Measurements from ENCODE around the gene ATAD3A.
"Not testable (repeated sequence)": the region's sequence is repeated elsewhere in the genome, so short reads cannot be mapped to it uniquely, and the experiment has no call there.

Gene ATAD3A

GRCh38 chr1:1489231-1489630 lies 22.7 kb upstream of the ATAD3A start:
- TF ChIP-seq CTCF (IDR thresholded peaks at IDR 0.05; ENCODE audit: insufficient read depth, missing control alignments) = no peak
- no peak for DNase-seq (ENCODE audit: insufficient read length, low spot score)
- no peak for FAIRE-seq

DNA sequence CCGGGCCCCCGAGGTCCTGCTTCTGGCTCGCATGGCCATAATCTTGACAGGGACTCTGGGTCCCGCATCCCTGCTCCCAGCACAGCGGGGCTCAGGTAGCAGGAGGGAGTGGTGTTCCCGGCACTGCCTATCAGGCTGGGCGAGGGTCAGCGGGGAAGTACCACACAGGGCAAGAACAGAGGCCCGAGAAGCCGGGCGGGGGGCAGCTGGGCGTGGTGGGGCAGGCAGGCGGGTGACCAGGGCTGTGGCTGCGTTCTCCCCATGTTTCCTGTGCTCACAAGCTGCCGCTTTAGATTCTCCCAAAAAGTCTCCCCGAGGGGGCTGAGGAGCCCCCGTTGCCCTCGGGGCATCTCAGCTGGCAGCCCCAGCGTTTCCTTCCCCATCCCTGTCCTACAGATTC lies 22.1 kb upstream of the ATAD3A start:
- TF ChIP-seq CTCF (IDR thresholded peaks at IDR 0.05; ENCODE audit: insufficient read depth, missing control alignments) = no peak
- DNase-seq (ENCODE audit: insufficient read length, low spot score) = no peak
- no peak for FAIRE-seq

DNA sequence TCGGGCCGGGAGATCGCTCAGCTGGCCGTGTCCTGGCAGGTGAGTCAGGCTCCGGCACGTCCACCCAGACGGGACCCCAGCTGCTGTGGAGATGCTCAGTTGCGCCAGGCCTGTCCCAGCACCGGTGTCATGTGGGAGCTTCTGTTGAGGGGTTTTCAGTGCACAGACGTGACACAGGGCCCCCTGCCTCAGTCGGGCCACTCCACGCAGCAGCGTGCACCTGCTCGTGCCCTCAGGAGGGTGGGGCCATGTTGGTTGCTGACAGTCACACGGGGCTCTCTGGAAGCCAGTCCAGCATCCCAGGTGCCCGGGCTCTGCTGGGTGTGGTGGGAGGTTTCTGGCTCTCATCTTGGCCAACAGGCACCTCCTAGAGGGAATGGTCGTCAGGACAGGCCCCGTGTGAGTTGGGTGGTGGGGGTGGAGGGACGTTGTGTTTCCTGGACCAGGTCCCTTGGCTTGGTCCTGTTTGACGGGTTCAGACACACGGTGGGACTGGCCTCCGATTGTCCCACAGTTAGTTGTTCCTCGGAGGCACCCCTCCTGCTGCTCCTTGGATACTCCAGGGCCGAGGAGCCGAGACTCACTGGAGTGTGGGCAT lies 21.2 kb upstream of the ATAD3A start:
- no peak for DNase-seq (ENCODE audit: insufficient read length, low spot score)
- FAIRE-seq = no peak
- no peak for TF ChIP-seq CTCF (IDR thresholded peaks at IDR 0.05; ENCODE audit: insufficient read depth, missing control alignments)

DNA sequence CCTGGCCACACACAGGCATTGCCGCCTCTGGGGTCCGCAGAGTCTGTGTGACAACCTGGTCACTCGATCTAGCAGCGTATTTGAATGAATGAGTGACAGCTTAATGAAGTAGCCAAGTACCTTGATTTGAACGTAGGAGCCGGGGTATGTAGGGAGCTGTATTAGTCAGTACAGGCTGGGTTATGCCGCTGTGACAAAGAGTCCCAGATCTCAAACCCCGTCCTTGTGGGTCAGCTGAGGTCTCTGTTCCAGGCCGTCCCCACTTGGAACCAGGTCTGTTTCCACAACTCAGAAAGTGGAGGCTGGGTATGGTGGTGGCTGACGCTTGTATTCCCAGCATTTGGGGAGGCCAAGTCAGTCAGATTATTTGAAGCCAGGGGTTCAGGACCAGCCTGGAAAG lies 20.4 kb upstream of the ATAD3A start:
- DNase-seq (ENCODE audit: insufficient read length, low spot score) (no peak), FAIRE-seq (no peak)
- no peak for TF ChIP-seq CTCF (IDR thresholded peaks at IDR 0.05; ENCODE audit: insufficient read depth, missing control alignments)

- FAIRE-seq; DNase-seq (ENCODE audit: insufficient read length, low spot score): not testable (repeated sequence)
These were observed 17.7 kb upstream of the ATAD3A start for GRCh38 chr1:1494311-1494710.

DNA sequence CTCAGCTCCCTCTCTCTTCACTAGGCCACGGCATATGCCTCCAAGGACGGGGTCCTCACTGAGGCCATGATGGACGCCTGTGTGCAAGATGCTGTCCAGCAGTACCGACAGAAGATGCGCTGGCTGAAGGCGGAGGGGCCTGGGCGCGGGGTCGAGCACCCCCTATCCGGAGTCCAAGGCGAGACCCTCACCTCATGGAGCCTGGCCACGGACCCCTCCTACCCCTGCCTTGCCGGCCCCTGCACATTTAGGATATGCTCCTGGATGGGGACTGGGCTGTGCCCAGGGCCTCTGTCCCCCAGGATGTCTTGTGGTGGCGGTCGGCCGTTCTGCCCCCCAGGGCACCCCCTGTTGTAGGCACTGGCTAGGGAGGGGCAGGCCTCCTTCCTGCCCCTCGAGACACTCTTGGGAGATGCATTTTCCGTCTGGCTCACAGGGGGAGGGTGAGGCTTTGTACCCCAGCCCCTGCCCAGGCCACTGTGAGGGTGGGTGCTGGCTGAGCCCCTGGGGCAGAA lies 16.4 kb upstream of the ATAD3A start:
- not testable (repeated sequence) for FAIRE-seq; DNase-seq (ENCODE audit: insufficient read length, low spot score)

GRCh38 chr1:1504777-1505365 lies 7.1 kb upstream of the ATAD3A start:
- DNase-seq (ENCODE audit: insufficient read length, low spot score); FAIRE-seq: not testable (repeated sequence)
- peak; percentile 47 for TF ChIP-seq CTCF (IDR thresholded peaks at IDR 0.05; ENCODE audit: insufficient read depth, missing control alignments)

DNA sequence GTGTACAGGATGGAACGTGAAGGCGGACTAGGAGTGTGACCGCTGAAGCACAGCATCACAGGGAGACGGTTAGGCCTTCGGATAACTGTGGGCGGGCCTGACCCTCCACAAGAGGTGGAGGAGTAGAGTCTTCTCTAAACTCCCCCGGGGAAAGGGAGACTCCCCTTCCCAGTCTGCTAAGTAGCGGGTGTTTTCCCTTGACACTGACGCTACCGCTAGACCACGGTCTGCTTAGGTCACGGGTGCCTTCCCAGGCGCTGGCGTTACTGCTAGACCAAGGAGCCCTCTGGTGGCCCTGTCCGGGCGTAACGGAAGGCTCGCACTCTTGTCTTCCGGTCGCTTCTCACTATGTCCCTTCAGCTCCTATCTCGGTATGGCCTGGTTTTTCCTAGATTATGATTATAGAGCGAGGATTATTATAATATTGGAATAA lies 6.6 kb upstream of the ATAD3A start:
- FAIRE-seq = not testable (repeated sequence)

DNA sequence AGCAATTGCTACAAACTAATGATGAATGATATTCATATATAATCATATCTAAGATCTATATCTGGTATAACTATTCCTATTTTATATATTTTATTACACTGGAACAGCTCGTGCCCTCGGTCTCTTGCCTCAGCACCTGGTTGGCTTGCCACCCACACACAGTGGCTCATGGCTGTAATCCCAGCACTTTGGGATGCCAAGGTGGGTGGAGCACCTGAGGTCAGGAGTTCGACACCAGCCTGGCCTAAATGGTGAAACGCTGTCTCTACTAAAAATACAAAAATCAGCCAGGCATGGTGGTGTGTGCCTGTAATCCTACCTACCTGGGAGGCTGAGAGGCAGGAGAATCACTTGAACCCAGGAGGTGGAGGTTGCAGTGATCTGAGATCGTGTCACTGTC lies 6.2 kb upstream of the ATAD3A start:
- FAIRE-seq; DNase-seq (ENCODE audit: insufficient read length, low spot score): not testable (repeated sequence)

More for the DNA sequence above, 6.6 kb upstream of the ATAD3A start:
- DNase-seq (ENCODE audit: insufficient read length, low spot score) = not testable (repeated sequence)
- TF ChIP-seq CTCF (IDR thresholded peaks at IDR 0.05; ENCODE audit: insufficient read depth, missing control alignments) = peak; percentile 21

All from D721Med (cell line).